ENCODE results near the gene TEKT5. TPM values are rescaled to one million over a fixed set of nuclear protein-coding genes. Genes with fewer than 3 reads are reported as not detected.
A peak's percentile ranks its signal among the peaks of the same experiment; 100 is the strongest.
"Not testable (repeated sequence)": the region's sequence is repeated elsewhere in the genome, so short reads cannot be mapped to it uniquely, and the experiment has no call there.

TEKT5 gene
- total RNA-seq, 1 donor from 2014 or later = not detected

GRCh38 chr16:10641953-10642949 lies 52.5 kb downstream of the TEKT5 start:
- intact Hi-C loops (cut with micrococcal nuclease) = no loop called here
- ATAC-seq (no peak), DNase-seq (no peak)

GRCh38 chr16:10641555-10641952 lies 53.2 kb downstream of the TEKT5 start:
- ATAC-seq (no peak), DNase-seq (no peak)
- intact Hi-C loops (cut with micrococcal nuclease) = no loop called here

- intact Hi-C loops (cut with micrococcal nuclease) = no loop called here
- ATAC-seq (no peak), DNase-seq (no peak)
These were observed 53.8 kb downstream of the TEKT5 start for GRCh38 chr16:10640934-10641333.

GRCh38 chr16:10638101-10638500 lies 56.6 kb downstream of the TEKT5 start:
- DNase-seq (no peak), ATAC-seq (no peak)
- intact Hi-C loops (cut with micrococcal nuclease) = no loop called here

- no peak for ATAC-seq
- intact Hi-C loops (cut with micrococcal nuclease) = no loop called here
These were observed 57.2 kb downstream of the TEKT5 start for GRCh38 chr16:10637337-10638037.

GRCh38 chr16:10635365-10636021 lies 59.2 kb downstream of the TEKT5 start:
- intact Hi-C loops (cut with micrococcal nuclease) = no loop called here
- ATAC-seq (no peak), DNase-seq (no peak)

More at GRCh38 chr16:10637337-10638037, 57.2 kb downstream of the TEKT5 start:
- DNase-seq = no peak

GRCh38 chr16:10633429-10633828 lies 61.3 kb downstream of the TEKT5 start:
- DNase-seq; intact Hi-C loops (cut with micrococcal nuclease); ATAC-seq: not testable (repeated sequence)

- DNase-seq (no peak), ATAC-seq (no peak)
- intact Hi-C loops (cut with micrococcal nuclease) = no loop called here
These were observed 62.8 kb downstream of the TEKT5 start for GRCh38 chr16:10631886-10632285.

GRCh38 chr16:10629592-10629963 lies 65.2 kb downstream of the TEKT5 start:
- ATAC-seq = no peak

GRCh38 chr16:10625595-10626357 lies 69.0 kb downstream of the TEKT5 start:
- intact Hi-C loops (cut with micrococcal nuclease) = no loop called here
- ATAC-seq (no peak), DNase-seq (no peak)

More at GRCh38 chr16:10629592-10629963, 65.2 kb downstream of the TEKT5 start:
- intact Hi-C loops (cut with micrococcal nuclease) = no loop called here
- no peak for DNase-seq

GRCh38 chr16:10624527-10624926 lies 70.2 kb downstream of the TEKT5 start:
- ATAC-seq (no peak), DNase-seq (no peak)
- intact Hi-C loops (cut with micrococcal nuclease) = no loop called here

- intact Hi-C loops (cut with micrococcal nuclease) = no loop called here
- ATAC-seq (no peak), DNase-seq (no peak)
These were observed 71.7 kb downstream of the TEKT5 start for GRCh38 chr16:10623059-10623458.

- DNase-seq (peak; percentile 53), ATAC-seq (peak; percentile 76)
- intact Hi-C loops (cut with micrococcal nuclease) = no loop called here
These were observed 72.5 kb downstream of the TEKT5 start for GRCh38 chr16:10622036-10622921.

- ATAC-seq; intact Hi-C loops (cut with micrococcal nuclease); DNase-seq: not testable (repeated sequence)
These were observed 73.3 kb downstream of the TEKT5 start for GRCh38 chr16:10621216-10621949.

GRCh38 chr16:10620120-10620519 lies 74.6 kb downstream of the TEKT5 start:
- intact Hi-C loops (cut with micrococcal nuclease) = no loop called here
- DNase-seq (no peak), ATAC-seq (no peak)

- DNase-seq (peak; percentile 69), ATAC-seq (peak; percentile 51)
- intact Hi-C loops (cut with micrococcal nuclease) = no loop called here
These were observed 75.4 kb downstream of the TEKT5 start for GRCh38 chr16:10619271-10619849.

GRCh38 chr16:10618710-10619209 lies 76.0 kb downstream of the TEKT5 start:
- DNase-seq (no peak), ATAC-seq (peak; percentile 27)
- intact Hi-C loops (cut with micrococcal nuclease) = no loop called here

Data from left ventricle myocardium superior (tissue), 1 donor.